GM18517 (cell line): ENCODE results near the gene OR11G2.
"Not testable (repeated sequence)": the region's sequence is repeated elsewhere in the genome, so short reads cannot be mapped to it uniquely, and the experiment has no call there.

Source experiments
- ATAC-seq: cut with Tn5 transposase; IDR thresholded peaks from one replicate; pipeline ENCODE4 v1.9.1; 2021; ENCODE audit warnings: mild to moderate bottlenecking, moderate library complexity; ENCODE audit not compliant: unreplicated experiment

Gene OR11G2, protein sequence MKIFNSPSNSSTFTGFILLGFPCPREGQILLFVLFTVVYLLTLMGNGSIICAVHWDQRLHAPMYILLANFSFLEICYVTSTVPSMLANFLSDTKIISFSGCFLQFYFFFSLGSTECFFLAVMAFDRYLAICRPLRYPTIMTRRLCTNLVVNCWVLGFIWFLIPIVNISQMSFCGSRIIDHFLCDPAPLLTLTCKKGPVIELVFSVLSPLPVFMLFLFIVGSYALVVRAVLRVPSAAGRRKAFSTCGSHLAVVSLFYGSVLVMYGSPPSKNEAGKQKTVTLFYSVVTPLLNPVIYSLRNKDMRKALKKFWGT

DNA sequence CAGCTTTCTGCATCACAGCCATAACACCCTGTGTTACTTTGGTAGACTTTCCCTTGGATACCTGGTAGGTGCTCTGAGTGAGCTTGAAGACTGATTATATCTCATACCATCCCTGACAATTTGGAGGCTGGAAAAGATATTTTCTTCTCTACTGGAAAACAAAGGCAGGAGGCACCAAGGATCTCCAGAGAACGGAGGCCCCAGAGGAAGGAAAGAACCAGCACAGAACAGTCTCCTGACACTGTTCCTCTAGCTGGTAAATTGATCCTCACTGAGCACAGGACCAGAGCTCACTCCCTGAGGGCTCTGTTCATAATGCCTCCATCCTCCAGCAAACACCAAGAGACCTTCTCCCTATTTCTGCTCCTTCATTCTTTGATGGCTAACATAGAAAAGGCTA, at the start of gene OR11G2:
TSS of gene OR11G2 (plus strand) at position 301 of the 400 bp plus-strand sequence. CDS start 6,542 bp downstream, outside the sequence.
- no peak for ATAC-seq

DNA sequence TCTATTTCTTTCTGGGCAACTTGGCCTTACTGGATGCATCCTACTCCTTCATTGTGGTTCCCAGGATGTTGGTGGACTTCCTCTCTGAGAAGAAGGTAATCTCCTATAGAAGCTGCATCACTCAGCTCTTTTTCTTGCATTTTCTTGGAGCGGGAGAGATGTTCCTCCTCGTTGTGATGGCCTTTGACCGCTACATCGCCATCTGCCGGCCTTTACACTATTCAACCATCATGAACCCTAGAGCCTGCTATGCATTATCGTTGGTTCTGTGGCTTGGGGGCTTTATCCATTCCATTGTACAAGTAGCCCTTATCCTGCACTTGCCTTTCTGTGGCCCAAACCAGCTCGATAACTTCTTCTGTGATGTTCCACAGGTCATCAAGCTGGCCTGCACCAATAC, 46.8 kb upstream of the OR11G2 start:
- no peak for ATAC-seq

DNA sequence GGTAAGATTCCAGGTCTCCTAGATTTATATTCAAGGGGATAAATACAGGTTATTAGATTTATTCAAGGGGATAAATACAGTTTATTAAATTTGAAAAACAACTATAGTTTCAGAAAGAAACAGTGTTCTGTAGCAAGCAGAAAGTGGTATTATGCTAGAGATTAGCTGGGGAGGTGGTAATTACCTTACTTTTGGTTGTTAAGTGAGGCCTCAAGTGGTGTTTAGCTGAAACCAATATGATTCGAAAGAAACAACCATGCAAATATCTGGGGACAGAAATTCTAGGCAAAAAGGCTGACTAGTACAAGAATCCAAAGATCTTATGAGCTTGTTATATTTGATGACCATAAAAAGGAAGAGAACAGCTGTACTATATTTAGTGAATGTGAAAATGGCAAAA, 45.9 kb upstream of the OR11G2 start:
- no peak for ATAC-seq

DNA sequence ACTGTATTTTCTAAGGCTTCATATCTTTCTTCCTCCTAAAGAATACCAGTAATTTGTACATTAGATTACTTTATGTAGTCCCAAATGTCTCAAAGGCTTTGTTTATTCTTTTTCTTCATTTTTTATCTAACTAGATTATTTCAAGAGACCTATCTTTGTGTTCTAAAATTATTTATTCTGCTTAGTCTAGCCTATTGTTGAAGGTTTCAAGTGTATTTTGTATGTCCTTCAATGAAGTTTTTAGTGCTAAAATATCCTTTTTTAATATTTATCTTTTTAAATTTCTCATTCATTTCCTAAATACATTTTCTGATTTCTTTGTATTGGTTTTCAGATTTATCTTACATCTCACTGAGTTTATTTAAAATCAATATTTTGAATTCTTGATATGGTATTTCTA, 26.2 kb upstream of the OR11G2 start:
- ATAC-seq, result no peak

- no peak for ATAC-seq
These were observed 23.6 kb upstream of the OR11G2 start for GRCh38 chr14:20167091-20167490.

DNA sequence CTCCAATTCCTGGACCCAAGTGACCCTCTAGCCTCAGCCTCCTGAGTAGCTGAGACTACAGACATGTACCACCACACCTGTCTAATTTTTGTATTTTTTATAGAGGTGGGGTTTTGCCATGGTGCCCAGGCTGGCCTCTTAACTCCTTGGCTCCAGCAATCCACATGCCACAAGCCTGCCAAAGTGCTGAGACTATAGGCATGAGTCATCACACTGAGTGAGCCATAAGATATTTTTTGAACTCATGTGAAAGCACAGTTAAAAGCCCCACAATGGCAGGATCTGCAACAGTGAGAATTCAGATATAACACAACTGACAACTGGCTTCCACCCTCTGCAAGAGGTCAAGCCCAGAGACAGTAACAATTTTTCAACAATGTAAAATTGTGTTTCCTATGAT, 20.8 kb upstream of the OR11G2 start:
- ATAC-seq, result not testable (repeated sequence)

- not testable (repeated sequence) for ATAC-seq
These were observed 16.5 kb upstream of the OR11G2 start for GRCh38 chr14:20174205-20174604.

DNA sequence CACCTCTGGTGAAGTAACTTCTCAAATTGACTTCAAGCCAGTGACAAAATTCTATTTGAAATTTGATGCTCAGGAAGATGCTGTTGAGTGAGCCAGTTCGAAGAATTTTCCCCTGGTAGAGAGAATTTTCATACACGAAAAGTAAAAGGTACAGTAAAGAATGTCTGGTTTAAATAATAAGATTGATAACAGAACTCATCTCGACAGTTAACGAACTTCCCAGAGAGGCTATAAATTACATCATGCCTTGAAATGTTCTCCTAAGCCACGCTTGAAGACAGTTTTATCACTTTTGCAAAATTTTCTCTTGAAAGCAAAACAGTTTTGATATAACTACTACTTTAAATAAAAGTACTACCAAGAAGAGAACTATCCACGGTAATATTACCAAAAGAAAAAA, 14.4 kb upstream of the OR11G2 start:
- no peak for ATAC-seq

DNA sequence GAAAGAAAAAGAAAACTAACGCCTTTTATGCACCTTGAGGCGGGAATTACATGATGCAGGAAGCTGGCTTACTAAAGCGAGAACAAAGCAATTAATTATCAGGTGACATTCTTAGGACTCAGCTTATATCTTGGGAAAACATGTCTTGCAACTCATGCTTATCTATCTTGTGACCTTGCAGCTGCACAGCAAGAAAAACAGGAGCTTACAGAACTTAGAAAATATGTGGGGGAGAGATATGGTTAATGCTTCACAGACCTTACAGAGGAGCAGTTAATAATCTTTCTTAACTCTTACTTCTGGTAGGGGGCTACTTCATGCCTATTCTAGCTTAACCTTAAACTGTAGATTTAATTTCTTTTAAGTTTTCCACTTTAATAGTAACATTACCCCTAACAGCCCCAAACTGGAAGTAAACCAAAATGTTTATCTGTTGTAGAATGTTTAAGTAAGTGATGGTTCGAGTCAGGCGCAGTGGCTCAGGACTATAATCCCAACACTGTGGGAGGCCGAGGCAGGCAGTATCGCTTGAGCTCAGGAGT, 13.2 kb upstream of the OR11G2 start:
- ATAC-seq, result no peak

DNA sequence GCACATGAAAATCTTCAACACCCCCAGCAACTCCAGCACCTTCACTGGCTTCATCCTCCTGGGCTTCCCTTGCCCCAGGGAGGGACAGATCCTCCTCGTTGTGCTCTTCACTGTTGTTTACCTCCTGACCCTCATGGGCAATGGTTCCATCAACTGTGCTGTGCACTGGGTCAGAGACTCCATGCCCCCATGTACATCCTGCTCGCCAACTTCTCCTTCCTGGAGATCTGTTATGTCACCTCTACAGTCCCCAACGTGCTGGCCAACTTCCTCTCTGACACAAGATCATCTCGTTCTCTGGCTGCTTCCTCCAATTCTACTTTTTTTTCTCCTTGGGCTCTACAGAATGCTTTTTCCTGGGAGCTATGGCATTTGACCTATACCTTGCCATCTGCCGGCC, 11.5 kb upstream of the OR11G2 start:
- ATAC-seq, result no peak

DNA sequence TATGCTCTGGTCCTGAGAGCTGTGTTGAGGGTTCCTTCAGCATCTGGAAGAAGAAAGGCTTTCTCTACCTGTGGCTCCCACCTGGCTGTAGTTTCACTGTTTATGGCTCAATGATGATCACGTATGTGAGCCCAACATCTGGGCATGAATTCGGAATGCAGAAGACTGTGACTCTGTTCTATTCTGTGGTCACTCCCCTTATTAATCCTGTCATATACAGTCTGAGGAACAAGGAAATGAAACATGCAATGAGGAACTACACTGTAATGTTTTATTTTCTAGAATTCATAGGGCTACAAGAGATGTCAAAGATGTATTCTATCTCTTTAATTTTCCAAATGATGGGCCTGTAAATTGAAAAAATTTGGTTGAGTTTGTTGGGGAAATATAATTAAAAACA, 10.8 kb upstream of the OR11G2 start:
- ATAC-seq, result no peak

- no peak for ATAC-seq
These were observed 10.2 kb upstream of the OR11G2 start for GRCh38 chr14:20180486-20180885.

DNA sequence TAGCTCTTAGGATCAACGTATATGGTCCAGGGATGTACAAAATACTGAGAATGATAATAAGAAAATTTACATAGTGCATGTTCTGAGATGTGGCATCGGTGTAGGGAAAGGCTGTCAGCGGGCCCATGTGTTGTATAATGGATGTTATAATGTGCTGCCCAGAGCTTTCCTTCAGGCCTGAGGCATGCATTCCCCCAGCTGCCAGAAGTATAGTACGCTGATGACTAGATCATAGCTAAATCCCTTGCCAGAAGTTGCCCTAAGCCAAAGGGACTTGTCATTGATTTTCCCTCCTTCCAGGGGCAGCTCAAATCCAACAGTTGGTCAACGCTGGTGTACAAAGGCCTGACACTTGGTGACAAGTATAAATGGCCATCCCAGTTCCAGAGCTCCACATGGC, 6.5 kb upstream of the OR11G2 start:
- ATAC-seq, result no peak

GRCh38 chr14:20191396-20191795, 700 bp downstream of the OR11G2 start:
- no peak for ATAC-seq

DNA sequence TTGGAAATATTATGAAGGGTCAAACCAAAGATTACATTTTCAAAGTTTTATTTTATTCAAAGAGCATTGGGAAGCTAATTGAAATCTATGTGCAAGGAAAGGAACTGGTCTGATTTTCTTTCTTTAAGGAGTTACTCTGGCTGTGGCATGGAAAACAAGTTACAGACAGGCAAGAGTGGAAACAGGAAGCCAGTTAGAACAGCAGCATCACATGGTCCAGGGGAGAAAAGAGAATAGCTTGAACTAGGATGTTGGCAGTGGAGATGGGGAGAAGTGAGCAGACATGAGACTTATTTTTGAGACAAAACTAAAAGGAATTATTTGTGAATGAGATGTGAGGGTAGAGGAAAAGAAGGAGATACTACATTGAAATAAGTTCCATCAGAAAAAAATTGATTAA, 3.4 kb downstream of the OR11G2 start:
- ATAC-seq, result no peak

DNA sequence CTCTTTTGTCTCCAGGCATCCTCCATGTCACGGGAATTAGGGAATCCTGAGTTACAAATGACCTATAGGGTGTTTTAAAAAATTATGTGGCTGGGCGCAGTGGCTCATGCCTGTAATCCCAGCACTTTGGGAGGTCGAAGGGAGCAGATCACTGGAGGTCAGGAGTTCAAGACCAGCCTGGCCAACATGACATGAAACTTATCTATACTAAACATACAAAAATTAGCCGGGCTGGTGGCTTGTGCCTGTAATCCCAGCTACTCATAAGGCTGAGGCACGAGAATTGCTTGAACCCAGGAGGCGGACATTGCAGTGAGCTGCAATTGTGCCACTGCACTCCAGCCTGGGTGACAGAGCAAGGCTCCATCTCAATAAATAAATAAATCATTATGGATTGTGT, 4.5 kb downstream of the OR11G2 start:
- not testable (repeated sequence) for ATAC-seq

DNA sequence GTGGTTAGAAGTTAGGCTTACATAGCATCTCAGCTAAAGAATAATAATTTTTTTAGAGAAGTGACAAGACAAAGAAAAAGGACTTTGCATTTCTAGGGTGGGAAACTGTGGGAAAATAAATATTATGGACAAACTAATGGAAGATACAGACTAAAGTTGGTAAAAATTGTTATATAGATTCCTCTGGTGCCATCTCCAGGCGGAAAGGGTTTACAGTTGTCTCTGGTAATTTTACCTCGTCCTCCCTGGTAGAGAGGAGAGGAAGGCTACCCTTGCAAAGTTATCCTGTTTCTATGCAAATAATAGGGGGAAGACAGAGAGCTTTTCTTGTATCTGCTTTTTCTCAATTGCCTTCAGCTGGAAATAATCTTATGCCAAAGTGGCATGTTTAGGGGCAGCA, 5.2 kb downstream of the OR11G2 start:
- ATAC-seq, result no peak

- no peak for ATAC-seq
These were observed 6.8 kb downstream of the OR11G2 start for GRCh38 chr14:20197459-20197858.

GRCh38 chr14:20198991-20199390, 8.3 kb downstream of the OR11G2 start:
- ATAC-seq, result no peak

GRCh38 chr14:20204721-20205120, 14.0 kb downstream of the OR11G2 start:
- no peak for ATAC-seq

DNA sequence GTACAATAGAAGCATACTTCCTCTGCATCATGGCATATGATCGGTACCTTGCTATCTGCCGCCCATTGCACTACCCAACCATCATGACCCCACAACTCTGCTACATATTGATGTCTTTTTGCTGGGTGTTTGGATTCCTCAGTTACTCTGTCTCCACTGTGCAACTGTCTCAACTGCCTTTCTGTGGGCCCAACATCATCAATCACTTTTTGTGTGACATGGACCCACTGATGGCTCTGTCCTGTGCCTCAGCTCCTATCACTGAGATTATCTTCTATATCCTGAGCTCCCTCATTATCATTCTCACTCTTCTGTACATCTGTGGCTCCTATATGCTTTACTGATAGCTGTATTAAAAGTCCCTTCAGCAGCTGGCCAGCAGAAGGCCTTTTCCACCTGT, 18.9 kb downstream of the OR11G2 start:
- ATAC-seq, result no peak

- not testable (repeated sequence) for ATAC-seq
These were observed 21.7 kb downstream of the OR11G2 start for GRCh38 chr14:20212406-20212805.

DNA sequence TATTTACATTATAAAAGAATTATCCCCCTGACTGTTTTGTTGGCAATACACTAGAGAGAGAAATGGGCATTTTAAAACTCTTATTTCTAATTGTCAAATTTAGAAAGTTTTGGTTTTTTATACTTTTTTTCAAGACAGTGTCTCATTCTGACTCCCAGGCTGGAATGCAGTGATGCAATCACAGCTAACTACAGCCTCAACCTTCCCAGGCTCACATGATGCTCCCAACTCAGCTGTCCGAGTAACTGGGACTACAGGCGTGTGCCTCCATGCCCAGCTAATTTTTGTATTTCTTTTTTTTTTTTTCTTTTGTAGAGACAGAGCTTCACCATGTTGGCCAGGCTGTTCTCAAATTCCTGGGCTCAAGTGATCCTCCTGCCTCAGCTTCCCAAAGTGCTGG, 24.5 kb downstream of the OR11G2 start:
- no peak for ATAC-seq
